GM12801 (cell line): ENCODE results near the gene GABRA4.

Experiments
- CTCF ChIP-seq: IDR thresholded peaks from one replicate; pipeline ENCODE4 v1.5.1; 2011; ENCODE audit warnings: control low read depth; ENCODE audit not compliant: insufficient read length; ENCODE audit errors: extremely low read depth

GABRA4 gene

DNA sequence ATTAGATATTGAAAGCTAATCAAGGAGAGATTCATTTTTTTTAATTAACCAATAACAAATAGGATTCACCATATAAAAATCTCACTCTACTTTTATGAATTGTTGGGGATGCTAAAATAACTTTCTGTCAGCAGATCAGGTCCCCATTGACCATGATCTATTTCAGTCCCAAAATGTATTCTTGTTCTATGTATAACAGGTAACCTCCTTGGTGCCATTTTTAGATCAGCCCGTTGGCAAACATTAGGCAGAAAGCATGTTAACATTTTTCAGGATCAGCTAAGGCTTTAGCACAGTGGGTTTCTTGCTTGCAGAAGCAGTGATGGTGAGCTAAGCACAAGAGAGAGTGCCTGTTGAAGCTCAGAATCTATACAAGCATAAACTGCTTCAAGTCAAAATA, 43.6 kb downstream of the GABRA4 start:
- TF ChIP-seq CTCF = no peak

- TF ChIP-seq CTCF = no peak
Observed at GRCh38 chr4:46947541-46947940, 45.8 kb downstream of the GABRA4 start.

DNA sequence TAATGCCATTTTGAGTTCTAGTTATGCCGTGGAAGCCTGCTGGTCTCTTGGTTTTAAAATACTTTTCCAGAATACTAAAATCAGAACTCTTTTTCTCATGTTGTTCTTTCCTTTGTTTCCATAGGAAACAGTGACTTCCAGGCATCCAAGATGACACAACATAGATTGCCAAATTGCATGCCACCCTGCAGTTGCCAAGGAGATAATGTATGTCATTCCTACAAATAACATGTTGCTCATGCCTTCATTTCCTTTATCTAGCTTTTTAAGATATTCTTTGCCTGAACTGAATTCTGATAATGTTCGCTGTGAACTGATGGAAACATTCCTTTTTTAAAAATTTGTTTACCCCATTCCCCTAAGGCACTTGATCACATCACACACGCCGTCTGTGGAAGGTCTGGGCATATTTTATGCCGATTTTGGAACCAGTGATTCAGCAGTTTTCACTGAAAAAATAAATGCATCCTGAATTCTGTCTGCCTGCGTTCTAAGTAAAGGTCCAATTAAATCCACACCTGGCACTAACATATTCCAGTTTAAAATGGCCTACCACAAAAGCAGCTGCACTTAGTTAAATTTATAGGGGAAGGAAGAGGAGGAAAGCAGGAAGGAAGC, 46.4 kb downstream of the GABRA4 start:
- TF ChIP-seq CTCF = no peak

DNA sequence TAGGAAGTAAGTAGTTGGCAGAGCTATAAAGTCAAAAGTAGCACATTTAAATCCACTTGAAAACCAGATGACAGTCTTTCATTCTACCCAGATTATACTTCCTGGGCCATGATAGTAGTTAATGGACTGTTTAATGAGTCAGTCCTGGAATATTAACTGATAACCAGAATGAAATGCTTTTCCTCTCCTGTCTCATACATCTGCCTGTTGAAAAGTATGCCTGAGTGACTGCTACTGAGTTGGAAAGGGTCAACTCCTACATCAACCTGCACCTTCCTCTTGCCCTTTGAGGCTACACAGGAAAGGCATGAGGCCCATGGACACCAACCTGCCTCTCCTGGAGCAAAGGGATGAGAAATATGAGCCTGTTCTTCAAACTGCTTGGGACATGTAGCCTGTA, 48.3 kb downstream of the GABRA4 start:
- no peak for TF ChIP-seq CTCF

GRCh38 chr4:46944345-46944744, 49.0 kb downstream of the GABRA4 start:
- TF ChIP-seq CTCF = no peak

- TF ChIP-seq CTCF = no peak
Observed at GRCh38 chr4:46937493-46937892, 55.9 kb downstream of the GABRA4 start.

DNA sequence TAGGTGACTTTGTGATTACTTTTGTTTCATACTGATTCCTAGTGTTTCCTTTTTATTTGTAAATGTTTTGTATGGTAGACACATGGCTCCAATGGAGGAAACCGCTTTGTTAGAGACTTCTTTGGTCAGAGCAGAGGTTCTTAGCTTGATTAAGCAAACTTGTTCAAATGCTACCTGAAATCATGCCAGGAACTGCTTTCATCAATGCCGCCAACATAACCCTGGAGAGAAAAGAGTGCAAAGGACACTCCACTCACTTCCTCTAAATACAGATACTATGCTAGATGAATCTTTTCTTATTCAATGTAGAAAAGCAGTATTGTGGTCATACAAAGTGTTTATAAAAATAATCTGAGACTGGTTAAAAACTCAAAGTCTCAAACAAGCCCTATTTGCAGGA, 58.7 kb downstream of the GABRA4 start:
- no peak for TF ChIP-seq CTCF
